ENCODE data around the gene PML. TPM values are rescaled to one million over a fixed set of nuclear protein-coding genes. Genes with fewer than 3 reads are reported as not detected.

The PML gene
- total RNA-seq, 1 donor from 2014 or later, result 27.8 TPM

DNA sequence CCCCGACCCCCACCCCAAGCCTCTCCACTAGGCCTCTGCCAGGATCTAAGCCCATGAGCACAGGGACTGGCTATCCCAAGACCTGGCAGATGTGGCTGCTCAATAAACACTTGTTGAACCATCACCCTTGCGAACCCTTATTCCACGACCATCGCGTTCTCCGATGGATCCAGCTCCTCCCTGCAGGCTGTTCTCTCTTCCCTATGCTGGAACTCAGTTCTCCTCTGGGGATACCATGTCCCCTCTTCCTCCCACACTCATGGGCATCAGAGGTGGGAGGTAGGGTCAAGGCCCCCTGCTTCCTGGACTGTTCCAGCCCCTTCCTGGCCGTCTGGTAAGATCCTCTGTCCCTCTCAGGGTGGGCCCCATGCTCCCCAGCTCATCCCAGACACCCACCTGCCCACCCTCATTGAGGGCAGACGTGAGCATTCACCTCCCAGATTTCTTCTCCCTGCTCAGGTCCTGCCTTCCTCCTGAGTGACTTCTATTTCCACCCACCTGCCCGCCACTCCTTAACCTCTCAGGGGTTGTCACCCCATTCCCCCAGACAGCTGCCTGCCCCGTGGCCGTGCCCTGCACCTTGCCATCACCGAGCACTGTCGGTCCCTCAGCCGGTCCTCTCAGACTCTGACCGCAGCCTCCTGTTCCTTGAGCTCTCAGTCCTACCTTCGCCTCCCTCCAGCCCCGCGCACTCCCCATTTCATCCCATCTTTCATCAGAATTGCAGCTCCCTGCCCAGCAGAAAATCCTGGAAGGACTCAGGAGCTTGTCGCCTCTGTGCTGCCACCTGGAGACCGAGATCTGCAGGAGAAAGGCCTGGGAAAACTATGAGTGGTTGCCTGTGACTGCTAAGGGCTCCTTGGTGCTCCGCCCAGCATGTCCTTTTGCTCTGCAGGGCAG, 42.0 kb downstream of the PML start:
- TF ChIP-seq, protein P1, sequence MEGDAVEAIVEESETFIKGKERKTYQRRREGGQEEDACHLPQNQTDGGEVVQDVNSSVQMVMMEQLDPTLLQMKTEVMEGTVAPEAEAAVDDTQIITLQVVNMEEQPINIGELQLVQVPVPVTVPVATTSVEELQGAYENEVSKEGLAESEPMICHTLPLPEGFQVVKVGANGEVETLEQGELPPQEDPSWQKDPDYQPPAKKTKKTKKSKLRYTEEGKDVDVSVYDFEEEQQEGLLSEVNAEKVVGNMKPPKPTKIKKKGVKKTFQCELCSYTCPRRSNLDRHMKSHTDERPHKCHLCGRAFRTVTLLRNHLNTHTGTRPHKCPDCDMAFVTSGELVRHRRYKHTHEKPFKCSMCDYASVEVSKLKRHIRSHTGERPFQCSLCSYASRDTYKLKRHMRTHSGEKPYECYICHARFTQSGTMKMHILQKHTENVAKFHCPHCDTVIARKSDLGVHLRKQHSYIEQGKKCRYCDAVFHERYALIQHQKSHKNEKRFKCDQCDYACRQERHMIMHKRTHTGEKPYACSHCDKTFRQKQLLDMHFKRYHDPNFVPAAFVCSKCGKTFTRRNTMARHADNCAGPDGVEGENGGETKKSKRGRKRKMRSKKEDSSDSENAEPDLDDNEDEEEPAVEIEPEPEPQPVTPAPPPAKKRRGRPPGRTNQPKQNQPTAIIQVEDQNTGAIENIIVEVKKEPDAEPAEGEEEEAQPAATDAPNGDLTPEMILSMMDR (IDR thresholded peaks at IDR 0.05; ENCODE audit: unreplicated experiment), result peak; percentile 64
- H3K4me3 Mint-ChIP-seq (ENCODE audit: low read depth), result no peak overlapping the region
- peak; percentile 25 for DNase-seq (ENCODE audit: low spot score, unreplicated experiment)
- H3K4me1 Mint-ChIP-seq (ENCODE audit: low read depth), result no peaks in the 10 kb centered on the region
- no peaks in the 10 kb centered on the region for H3K27me3 Mint-ChIP-seq
- peaks cover 2% of the 10 kb centered on the region for H3K36me3 Mint-ChIP-seq (ENCODE audit: insufficient read depth)
- no peak overlapping the region for H3K27ac Mint-ChIP-seq
- H3K9me3 Mint-ChIP-seq (ENCODE audit: low read depth), result no peaks in the 10 kb centered on the region

DNA sequence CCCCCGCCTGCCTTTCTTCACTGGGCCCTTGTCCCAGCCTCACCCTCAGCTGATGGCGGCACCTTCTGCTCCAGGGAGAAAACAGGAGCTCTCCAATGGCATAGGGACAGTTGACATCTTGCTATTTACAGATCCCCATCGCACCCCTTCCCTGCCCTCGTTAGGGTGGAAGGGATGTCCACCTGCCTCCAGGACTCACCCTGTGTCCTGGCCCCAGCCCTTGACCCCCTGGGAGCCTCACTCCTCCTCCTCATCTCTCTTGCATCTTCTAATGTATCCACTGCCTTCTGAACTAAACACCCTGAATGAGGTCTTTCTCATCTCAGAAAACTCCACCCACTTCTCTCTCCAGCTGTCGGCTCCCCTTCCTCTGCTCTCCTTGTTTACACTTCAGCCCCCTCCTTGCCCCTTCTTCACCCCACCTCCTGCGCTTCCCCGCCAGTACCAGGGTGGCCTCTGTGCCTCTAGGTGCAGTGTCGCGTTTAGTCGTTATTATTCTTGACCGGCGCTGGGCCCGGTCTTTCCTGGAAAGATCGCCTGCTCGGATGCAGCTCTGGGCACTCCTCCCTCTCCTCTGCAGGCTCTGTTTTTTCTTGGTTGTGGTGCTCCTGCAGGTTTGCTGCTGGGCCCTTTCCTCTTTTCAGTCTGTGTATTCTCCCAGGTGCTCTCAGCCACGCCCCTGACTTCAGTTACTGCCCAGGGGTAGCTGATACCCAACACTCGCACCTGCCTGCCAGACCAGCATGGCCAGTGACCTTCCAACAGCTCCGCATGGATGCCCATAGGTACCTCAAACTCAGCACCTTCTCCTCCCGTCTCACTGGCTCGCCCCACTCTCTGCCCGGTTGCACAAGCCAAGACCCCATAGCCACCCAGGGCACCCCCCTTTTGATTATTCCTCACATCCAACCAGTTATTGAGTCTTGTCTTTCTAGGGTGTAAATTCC, 42.9 kb downstream of the PML start:
- Mint-ChIP-seq H3K4me3 (ENCODE audit: low read depth) (no peak overlapping the region), H3K4me1 (ENCODE audit: low read depth) (no peaks in the 10 kb centered on the region), H3K9me3 (ENCODE audit: low read depth) (no peaks in the 10 kb centered on the region), H3K27ac (no peak overlapping the region), H3K27me3 (no peaks in the 10 kb centered on the region), H3K36me3 (ENCODE audit: insufficient read depth) (peaks cover 2% of the 10 kb centered on the region)
- no peak for DNase-seq (ENCODE audit: low spot score, unreplicated experiment)
- TF ChIP-seq, protein P1 (IDR thresholded peaks at IDR 0.05; ENCODE audit: unreplicated experiment), result no peak

DNA sequence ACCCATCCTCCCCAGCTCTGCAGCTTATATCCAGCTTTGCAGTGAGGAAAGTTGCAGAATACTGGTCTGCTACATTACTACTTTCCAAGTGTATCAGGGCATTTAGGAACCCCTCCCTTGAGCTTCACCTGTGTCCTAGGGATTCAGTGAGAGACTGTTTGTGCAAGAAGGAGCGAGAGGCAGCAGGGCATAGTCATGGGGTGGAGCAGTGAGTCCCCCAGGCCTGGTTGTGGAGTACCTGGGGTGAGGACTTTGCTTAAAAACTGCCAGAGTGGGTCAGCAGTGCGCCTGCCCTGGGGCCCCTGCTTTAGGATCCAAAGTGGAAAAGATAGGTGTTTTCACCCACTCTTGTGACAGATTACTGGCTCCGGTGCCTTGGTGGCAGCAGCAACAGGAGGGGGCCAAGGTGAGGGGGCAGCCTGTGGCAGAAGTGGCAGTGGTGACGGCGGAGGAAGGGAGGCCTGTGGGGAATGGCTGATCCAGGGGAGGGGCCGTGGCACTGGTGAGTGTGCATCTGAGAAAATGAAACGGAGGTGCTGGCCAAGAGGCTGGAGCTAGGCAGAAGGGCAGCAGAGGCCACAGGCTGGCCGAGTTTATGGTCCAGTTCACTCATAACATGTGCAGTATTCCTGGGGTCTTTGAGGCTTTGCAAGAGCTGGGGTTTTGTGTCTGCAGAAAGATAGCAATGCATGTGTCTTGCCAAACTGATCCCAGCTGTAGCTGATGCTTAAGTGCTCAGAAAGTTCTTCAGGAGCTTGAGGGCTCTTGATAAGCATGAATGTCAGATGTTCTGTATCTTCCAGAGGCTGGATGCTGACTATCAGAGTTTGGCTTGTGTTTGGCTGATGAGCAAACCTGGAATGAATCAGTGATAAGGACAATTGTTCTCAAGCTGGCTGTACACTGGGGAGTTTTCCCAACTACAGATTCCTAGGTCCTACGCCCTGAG, 44.5 kb downstream of the PML start:
- Mint-ChIP-seq H3K4me1 (ENCODE audit: low read depth) (no peaks in the 10 kb centered on the region), H3K4me3 (ENCODE audit: low read depth) (no peak overlapping the region), H3K27me3 (no peaks in the 10 kb centered on the region), H3K36me3 (ENCODE audit: insufficient read depth) (peaks cover 2% of the 10 kb centered on the region), H3K9me3 (ENCODE audit: low read depth) (no peaks in the 10 kb centered on the region), H3K27ac (no peak overlapping the region)
- TF ChIP-seq, protein P1 (IDR thresholded peaks at IDR 0.05; ENCODE audit: unreplicated experiment), result no peak
- DNase-seq (ENCODE audit: low spot score, unreplicated experiment), result no peak

DNA sequence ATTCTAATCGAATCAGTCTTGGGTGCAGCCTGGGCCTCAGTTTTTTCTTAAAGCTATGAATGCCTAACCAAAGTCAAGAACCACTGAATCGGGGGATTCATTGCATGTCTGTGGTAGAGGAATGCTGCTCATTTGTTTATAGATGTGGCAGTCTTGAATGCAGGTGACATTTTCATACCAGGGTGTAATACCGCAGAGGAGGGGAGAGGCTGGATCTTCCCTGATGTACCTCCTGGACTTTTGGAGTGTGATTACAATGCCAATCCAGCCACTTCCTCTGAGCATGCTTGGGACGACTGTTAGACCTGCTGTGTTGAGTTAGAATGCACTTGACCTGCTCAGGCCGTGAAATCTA, 45.1 kb downstream of the PML start:
- Mint-ChIP-seq H3K36me3 (ENCODE audit: insufficient read depth) (peaks cover 2% of the 10 kb centered on the region), H3K27ac (no peak overlapping the region)

More for the DNA sequence above, 45.1 kb downstream of the PML start:
- Mint-ChIP-seq H3K27me3 (no peaks in the 10 kb centered on the region), H3K4me1 (ENCODE audit: low read depth) (no peaks in the 10 kb centered on the region), H3K9me3 (ENCODE audit: low read depth) (no peaks in the 10 kb centered on the region), H3K4me3 (ENCODE audit: low read depth) (no peak overlapping the region)
- DNase-seq (ENCODE audit: low spot score, unreplicated experiment), result no peak
- TF ChIP-seq, protein P1 (IDR thresholded peaks at IDR 0.05; ENCODE audit: unreplicated experiment), result no peak

All from progenitor cell of endocrine pancreas (in vitro differentiated cells).